ENCODE measurements around the gene AFG3L2.

AFG3L2 gene

DNA sequence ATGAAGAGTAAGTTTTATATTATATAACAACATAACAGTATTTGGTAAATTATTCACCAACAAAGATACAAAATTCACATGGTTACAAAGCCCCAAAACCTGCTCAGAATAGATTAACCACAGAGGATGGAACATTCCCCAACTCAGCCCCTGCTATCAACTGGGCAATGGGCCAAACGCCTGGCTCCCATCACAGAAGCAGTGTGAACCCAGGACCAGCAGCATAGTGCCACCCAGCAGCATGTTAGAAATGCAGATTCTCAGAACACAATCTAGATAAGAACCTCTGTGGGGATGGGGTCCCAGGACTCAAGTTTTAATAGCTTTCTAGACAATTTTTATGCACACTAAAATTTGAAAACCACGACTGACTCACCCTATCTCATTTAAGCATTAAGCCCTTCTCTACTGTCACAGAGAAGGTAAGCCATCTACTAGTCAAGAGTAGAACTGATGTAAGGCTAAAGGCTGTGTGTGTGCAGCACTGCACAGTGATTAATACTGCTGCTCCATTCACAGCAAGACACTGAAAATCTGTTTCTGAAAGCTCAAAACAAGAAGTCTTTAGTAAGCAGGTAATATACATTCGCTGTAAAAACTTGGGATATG is 15.2 kb downstream of the AFG3L2 start:
- no peak for DNase-seq (ENCODE audit: low spot score)

DNA sequence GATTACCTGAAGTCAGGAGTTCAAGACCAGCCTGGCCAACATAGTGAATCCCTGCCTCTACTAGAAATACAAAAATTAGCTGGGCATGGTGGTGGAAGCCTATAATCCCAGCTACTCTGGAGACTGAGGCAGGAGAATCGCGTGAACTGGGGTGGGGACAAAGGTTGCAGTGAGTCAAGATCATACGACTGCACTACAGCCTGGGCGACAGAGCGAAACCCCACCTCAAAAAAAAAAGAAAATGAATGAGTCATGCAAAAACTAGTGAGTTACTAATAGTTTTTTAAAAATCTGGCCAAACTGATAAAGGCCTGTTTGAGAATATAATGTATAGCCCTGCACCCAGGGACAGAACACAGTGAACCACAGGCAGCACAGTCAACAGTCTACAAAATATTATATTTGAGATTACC is 17.5 kb downstream of the AFG3L2 start:
- no peak for DNase-seq (ENCODE audit: low spot score)

DNA sequence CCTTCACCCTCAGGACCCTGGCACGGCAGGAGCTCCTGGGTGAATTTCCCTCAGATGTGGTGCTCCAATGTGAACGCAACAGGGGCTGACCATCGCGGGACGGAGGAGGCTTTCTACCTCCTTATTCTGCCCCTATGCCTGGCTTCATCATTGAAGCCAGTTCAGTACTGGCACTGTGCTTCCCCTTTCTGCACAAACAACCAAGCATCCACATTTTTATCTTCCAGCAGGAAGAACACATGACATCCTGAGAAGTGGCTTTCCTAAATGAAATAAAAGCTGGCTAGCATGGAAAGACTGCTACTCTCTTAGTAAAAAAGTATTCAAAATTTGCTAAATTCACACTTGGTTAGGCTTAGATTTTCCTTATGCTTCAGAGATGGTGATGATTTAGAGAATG is 24.8 kb downstream of the AFG3L2 start:
- no peak for DNase-seq (ENCODE audit: low spot score)

DNA sequence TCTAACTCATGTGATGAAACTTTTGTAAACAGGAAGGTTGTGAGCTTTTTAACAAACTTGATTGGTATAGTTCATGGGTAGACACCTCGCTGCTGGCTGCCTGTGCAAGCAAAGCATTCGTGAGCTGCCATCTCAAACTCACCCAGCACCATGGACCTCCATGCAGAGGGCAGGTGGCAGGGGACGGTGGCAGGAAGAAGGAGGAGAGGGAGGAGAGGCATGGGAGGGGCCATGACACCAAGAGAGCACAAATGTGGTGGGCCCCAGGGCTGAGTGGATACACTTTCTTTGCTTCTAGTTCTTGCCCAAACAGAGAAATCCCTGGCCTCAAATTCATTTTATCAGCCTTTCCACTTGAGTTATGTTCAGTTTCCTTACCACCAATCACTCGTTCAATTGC is 29.1 kb downstream of the AFG3L2 start:
- DNase-seq (ENCODE audit: low spot score): no peak

DNA sequence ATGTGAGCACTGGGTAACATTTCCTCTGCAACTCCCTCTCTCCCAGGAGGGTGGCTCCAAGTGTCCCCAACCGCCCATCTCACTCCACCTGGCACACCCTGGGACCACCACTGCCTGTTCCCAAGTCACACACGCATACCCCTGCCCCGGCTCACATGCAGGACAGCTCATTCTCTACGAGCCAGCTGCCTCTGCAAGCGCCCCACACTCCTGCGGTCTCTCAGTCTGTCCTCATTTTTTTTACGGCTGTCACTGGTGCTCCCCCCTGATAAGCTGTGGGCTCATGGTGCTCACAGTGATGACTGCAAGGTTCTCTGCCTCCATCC is 30.8 kb downstream of the AFG3L2 start:
- DNase-seq (ENCODE audit: low spot score): no peak

DNA sequence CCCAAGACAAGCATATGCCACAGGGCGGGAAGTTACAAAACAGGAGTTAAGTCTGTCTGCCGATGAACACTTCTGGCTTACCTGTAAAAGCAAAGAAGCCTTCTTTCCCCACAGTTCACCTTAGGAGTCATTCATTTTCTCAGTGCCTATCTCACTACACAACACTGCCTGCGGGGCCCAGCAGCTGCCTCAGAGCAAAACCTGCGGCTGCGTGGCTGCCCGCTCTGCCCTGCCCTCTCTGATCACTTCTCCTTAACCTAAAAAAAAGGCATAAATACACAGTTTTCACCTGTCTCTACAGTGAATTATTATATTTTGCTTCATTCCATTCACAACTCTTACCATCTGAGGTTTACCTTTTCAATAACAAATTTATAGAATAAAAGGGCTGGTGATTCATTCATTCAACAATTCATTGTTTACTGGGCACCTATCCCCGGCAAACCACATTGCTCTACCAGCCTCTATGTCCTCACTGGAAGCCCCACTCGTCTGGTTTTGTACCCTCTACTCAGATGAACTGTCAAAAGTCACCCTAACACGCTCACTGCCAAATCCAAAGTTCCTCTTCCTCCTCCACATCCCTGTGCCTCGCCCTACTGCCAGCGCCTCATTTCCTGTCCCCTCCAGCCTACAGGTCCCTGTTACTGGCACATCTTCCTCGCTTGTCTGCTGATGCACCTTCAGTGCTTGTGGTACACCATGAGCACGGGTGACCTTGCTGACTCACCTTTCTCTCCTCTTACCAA is 31.4 kb downstream of the AFG3L2 start:
- no peak for DNase-seq (ENCODE audit: low spot score)

DNA sequence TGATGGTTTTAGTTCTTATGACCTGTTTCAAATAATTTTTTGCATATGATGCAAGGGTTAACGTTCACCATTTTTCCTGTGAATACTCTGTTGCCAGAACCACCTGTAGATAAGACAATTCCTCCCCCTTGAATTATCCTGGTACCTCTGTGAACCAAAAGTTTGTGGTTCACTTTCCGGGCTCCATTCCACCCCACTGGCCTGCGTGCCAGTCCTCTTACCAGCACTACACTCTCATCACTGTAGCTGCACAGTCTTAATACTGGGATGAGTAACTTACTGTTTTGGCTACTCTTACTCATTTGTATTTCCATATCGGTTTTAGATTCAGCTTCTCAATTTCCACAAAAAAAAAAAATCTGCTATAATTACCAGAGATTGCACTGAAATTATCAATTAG is 34.4 kb downstream of the AFG3L2 start:
- no peak for DNase-seq (ENCODE audit: low spot score)

DNA sequence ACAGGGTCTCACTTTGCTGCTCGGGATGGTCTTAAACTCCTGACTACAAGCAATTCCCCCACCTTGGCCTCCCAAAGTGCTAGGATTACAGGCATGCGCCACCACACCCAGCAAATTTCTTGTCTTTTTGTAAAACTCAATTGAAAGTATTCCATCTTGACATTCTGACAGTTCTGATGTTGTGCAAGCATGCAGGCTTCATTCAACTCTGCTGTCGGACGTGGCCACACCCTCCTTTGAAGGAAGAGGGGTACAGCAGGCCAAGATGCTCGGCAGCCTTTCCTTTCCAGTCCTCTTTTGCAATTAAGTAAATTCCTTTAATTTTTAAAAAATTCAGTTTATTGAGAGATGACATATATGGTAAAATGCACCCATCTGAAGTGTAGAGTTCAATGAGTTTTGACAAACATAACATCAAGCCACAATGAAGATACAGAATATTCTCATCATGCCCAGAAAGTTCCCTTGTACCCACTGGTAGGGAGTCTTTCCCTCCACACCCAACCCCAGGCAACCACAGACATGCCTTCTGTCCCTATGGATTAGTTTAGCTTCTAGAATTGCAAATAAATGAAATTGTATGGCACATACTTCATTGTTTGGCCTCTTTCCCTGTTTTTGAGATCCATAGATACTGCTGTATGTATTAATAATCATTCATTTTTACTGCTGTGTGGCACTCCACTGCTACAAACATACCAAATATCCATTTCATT is 35.9 kb downstream of the AFG3L2 start:
- DNase-seq (ENCODE audit: low spot score): no peak

DNA sequence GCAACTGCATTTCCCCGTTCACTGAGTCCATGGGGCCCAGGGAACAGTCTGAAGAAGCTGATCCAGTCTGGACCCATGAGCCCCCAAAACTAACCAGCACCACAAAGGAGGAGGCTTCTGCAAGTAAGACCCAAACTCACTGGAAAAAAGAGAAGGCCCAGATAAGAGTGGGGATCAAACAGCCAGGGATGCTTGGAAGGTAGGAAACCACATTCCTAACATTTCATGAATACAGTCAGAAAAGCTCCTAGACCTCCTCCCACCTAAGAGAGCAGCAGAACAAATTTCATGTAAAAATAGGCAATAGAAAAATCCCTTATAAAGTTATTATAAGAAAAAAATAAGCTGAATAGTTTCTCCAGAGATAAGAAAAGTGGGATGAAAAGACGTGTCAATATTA is 38.6 kb downstream of the AFG3L2 start:
- no peak for DNase-seq (ENCODE audit: low spot score)

DNA sequence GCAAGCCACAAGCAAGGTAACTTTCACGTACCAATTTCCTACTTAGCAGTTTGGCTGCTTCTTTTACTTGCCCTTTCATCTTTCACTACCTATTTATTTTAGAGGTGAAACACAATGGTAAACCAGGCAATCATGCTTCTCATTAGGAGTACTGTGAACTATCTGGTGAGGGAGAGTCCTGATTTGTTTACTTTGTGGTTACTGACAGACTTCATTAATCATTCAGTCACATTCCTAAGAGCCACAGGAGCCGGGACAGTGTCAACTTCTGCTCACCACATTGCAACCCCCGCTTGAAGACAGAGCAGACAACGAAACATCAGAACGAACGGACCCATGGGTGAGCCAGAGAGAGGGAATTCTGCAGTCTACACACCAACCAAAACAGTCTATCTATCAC is 40.1 kb downstream of the AFG3L2 start:
- DNase-seq (ENCODE audit: low spot score): no peak

DNA sequence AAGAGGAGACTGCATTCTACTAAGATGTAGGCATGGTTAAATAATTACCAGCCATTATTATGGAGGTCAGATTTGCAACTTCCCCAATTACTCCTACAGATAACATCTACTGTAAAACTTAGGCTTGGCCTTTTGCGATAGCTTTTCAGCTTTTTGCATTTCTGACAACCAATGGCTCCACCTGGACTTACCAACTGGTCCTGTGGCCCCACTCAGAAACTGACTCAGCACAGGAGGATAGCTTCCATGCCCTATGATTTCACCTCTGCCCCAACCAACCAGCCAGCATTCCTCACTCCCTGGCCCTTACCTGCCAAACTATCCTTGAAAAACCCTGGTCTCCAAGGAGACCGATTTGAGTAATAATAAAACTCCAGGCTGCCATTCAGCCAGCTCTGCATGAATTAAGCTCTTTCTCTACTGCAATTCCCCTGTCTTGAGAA is 40.8 kb downstream of the AFG3L2 start:
- no peak for DNase-seq (ENCODE audit: low spot score)

DNA sequence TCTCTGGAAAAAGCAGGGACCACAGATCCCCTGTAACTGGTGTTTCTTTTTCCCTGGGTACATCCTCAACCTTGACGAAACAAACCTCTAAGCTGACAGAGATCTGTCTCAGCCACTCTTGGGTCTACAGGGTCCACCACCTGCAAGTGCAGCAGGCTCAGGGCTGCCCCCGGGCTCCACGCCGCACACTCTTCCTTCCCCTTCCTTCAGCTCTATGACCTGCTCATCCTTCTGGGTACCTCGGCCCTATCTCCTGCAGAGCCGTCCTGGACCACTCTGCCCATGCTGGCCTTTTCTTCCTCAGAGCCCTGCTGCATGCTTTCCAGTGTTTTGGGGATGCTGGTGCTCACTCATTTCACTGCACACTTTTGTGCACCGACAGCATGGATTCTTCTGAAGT is 41.5 kb downstream of the AFG3L2 start:
- DNase-seq (ENCODE audit: low spot score): no peak

DNA sequence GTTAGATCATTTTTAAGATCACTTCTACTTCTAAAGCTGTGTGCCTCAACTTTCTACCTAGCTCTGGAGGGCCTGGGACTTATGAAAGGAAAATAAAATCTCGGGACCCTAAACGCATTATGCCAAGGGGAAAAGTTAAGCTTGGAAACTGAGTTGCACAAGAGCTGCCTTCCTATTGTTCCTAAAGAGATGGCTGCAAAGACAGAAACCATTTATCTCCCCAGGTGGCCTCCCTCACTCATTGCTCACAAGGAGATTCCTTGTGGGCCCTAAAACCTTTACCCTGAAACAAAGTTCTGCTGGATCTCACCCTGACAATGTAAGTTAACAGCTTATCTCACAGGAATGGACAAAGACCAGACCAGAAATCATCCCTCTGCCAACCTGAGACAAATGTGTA is 42.2 kb downstream of the AFG3L2 start:
- no peak for DNase-seq (ENCODE audit: low spot score)

DNA sequence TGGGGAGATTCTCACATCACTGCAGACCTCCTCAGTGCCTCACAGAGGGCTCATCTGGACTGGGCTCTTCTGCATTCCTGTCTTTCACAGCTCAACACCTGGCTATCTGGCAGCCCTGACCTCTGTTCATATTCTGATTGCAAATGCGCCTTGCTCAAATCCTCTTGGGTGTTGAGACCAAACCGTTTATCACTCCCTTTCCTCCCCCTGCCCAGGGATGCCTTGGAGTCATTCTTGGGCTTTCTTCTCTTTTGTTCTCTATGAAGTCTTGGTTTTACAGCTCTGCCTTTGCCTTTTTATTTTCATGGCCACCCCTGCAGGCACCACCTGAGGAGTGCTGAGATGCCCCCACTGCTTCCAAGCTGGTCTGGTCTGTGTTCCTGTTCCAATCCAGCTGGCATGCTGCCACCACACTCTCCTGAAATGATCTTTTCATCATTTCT is 42.6 kb downstream of the AFG3L2 start:
- DNase-seq (ENCODE audit: low spot score): no peak

DNA sequence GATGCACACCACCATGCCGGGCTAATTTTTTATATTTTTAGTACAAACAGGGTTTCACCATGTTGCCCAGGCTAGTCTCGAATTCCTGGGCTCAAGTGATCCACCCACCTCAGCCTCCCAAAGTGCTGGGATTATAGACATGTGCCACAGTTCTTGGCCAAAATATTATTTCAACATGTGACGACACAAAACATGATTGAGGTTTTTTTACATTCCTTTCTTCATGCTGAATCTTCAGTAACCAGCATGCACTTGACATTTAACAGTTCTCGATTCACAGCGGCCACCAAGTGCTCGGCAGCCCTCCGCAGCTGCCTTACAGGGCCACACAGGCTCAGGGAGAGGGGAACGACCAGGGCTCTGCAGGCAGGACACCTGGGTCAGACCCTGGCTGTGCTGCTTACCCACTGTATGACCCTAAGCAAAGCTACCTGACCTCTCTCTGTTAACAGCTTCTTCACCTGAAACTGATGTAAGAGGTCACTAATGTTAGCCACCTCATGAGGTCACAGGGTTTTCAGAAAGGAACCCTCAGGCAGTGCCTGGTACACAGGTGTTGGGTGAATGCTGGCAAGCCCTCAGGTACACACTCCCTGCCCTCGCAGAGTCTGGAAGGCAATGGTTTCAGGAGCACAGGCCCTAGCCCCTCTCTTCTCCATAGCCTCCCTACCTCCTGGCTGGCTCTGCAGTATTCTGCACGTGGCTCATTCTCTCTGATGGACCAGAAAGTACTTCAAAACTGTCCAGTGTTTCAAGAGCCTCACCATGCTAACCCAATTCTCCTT is 43.3 kb downstream of the AFG3L2 start:
- DNase-seq (ENCODE audit: low spot score): no peak

DNA sequence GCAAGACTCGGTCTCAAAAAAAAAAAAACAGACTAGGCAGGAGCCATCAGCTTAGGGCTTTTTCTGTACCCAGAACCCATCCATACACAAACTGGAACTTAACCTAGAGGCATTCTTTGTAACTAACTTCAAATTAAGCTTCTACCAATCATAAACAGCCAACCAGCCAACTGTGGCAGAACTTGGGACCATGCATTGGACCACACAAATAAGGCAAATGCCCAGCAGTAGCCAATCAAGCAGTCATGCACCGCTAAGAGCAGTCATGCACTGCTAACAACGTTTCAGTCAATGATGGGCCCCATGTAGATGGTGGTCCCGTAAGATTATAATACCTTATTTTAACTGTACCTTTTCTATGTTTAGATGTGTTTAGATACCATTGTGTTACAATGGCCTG is 46.3 kb downstream of the AFG3L2 start:
- DNase-seq (ENCODE audit: low spot score): no peak

DNA sequence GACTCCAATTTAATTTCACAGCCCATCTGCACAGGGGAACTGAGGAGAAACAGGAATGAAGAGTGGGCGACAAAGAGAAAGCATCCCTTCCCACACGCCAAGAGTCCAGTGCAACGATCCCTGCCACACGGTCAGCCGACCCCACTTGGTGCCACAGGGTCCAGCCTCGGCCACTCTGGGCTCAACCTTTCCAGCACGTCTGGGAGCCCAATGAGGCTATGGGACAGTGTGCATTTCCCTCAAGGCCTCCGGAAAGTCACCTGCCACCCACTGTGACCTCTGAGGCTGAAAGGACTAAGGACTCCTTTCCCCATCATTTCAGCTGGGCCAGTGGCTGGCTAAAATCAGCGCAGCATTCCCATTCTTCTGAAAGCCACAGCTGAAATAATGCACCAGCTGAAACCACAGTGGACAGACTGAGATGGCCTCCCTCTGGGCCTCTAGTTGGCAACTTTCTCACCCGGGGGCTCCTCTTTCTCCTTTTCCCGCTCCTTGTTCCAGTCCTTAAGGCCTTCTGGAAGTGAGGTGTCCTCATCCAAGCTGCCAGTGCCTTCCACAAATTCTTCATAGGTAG is 47.8 kb downstream of the AFG3L2 start:
- no peak for DNase-seq (ENCODE audit: low spot score)

DNA sequence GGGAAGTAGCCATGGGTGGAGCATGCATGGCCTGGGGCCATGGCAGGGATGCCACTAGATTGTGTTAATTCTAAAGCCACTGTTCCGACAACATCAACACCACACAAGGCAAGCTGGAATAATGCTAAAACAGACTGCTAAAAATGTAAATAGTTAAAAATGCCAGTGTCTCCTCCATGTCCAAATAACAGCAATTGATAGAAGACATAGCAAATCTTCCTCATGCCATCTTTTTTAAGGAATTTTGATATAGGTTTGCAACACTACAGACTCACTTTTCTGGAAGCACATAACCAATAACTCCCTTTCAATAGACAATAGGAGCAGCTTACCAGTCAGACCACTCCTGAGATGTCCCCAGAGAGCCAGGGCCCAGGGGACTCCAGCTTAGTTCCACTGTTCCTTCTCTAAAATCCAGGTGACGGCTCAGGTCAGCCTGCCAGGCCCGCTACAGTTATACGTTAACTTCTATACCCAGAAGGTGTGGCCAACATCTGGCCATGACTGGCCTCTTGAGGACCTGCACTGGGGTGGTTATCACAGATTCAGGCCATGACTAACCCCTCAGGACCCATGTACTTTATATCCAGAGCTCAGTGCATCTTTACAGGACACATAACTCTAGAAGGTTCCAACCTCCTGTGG is 48.7 kb downstream of the AFG3L2 start:
- DNase-seq (ENCODE audit: low spot score): no peak

DNA sequence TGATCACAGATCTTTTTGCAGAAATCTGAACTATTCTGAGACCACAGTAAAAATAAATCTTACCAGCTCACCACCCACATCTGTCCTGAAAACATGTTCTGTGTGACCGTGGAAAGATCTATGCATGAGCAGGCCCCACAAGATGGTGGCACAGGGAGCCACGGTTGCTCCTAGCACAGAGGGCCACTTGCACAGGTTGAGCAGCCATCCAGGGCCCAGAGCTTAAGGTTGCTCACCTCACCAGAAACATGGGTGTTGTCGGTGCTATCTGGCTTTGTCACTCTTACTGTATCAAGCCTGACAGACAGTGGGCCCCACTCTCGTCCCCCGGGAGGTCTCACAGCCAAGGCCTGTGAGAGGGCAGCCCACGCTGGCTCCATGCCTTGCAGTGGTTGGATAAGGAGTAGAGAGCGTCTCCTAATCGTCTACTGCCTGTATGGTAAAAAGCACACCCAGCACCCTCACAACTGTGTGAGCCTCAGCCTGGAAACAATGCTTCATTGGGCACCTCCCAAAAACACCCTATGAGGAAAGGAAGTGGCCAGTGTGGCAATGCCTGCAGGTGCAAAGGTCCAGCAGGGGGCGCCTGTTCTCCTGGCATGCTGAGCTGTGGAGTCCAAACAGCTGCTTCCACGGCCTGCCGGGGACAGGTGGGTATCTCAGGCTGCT is 49.4 kb downstream of the AFG3L2 start:
- no peak for DNase-seq (ENCODE audit: low spot score)

DNA sequence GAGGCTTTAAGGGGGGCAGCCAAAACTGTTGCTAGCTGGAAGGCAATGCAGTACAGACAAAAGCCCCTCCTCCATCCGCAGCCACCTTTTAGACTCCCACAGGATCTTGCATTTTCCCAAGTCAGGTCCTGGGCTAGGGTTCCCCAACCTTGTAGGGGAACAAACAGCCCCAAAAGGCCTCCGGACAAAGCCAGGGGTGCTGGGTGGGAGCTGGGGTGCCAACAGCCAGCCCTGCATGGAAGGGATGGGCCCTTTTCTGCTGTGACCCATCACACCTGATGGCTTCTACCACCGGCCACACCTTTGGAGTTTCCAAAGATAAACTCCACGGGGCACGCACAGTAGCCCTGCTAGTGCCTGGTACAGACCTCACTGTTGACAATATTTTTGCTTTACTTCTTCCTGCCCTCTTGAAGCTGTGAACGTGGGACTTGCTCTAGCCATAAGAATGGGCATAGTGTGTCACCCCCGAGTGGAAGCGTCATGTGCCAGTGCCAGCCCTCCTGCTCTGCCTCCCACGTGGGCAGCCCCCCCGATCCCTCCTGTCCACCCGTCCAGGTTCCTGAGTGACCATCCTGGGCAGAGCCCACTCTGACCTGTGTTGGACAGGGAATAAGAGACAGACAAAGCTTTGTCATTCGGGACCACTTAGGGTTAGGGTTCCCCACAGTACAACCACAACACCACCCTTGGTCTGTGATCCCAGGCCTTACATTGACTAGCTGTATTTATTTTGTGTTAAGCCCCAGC is 50.1 kb downstream of the AFG3L2 start:
- no peak for DNase-seq (ENCODE audit: low spot score)

Measured in left forelimb (tissue), 1 donor.